Stomach (tissue), 4 donors: Measurements from ENCODE around the gene PDIK1L.

Experiments used
- POLR2A ChIP-seq, 4 donors: fragments of 450-650 bp; IDR thresholded peaks; one replicate each; pipeline ENCODE4 v1.6.1; 2016; ENCODE audit warnings: antibody characterized with exemption in 4 of 4, control low read depth in 2 of 4, mild to moderate bottlenecking in 1 of 4, moderate library complexity in 1 of 4
- TF ChIP-seq, protein P1 (sequence below), 7 experiments: fragments of 450-650 bp in 4 of 7; fragments of 200-600 bp in 3 of 7; sonication (generic) in 3 of 7; IDR thresholded peaks; one replicate each; pipeline ENCODE4 v1.5.1; 2016 to 2019; ENCODE audit warnings: antibody characterized with exemption in 7 of 7, control low read depth in 2 of 7, mild to moderate bottlenecking in 1 of 7

DNA sequence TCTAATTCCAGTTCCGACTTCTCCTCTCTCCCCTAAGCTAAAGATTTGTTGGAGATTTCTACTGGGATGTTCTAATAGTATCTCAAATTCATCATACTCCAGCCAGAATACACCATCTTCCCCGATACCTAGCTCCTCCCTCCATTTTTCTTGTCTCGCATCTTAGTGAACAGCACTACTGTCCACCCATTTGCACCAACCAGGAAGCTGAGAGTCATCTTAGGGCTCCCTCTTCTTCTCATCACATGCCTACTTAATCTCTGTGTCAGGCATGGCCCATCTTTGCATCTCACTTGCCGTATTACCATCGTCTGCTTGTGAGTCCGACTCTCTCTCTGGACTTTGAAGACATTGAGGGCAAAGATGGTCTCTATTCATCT lies 40.7 kb upstream of the PDIK1L start:
- TF ChIP-seq, protein P1, sequence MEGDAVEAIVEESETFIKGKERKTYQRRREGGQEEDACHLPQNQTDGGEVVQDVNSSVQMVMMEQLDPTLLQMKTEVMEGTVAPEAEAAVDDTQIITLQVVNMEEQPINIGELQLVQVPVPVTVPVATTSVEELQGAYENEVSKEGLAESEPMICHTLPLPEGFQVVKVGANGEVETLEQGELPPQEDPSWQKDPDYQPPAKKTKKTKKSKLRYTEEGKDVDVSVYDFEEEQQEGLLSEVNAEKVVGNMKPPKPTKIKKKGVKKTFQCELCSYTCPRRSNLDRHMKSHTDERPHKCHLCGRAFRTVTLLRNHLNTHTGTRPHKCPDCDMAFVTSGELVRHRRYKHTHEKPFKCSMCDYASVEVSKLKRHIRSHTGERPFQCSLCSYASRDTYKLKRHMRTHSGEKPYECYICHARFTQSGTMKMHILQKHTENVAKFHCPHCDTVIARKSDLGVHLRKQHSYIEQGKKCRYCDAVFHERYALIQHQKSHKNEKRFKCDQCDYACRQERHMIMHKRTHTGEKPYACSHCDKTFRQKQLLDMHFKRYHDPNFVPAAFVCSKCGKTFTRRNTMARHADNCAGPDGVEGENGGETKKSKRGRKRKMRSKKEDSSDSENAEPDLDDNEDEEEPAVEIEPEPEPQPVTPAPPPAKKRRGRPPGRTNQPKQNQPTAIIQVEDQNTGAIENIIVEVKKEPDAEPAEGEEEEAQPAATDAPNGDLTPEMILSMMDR (IDR thresholded peaks at IDR 0.05) = no peak
- TF ChIP-seq POLR2A (IDR thresholded peaks at IDR 0.05) = no peak
